ENCODE measurements around the gene RRBP1.
A peak's percentile ranks its signal among the peaks of the same experiment; 100 is the strongest.
"Not testable (repeated sequence)": the region's sequence is repeated elsewhere in the genome, so short reads cannot be mapped to it uniquely, and the experiment has no call there.

The RRBP1 gene

GRCh38 chr20:17664025-17664633 lies 17.9 kb downstream of the RRBP1 start:
- DNase-seq (ENCODE audit: low read depth, low spot score): no peak

- no peak for DNase-seq (ENCODE audit: low read depth, low spot score)
Observed at GRCh38 chr20:17663486-17663885, 18.6 kb downstream of the RRBP1 start.

- no peak for DNase-seq (ENCODE audit: low read depth, low spot score)
Observed at GRCh38 chr20:17663040-17663399, 19.0 kb downstream of the RRBP1 start.

GRCh38 chr20:17662333-17663039 lies 19.6 kb downstream of the RRBP1 start:
- no peak for DNase-seq (ENCODE audit: low read depth, low spot score)

- DNase-seq (ENCODE audit: low read depth, low spot score): no peak
Observed at GRCh38 chr20:17661121-17661744, 20.8 kb downstream of the RRBP1 start.

- no peak for DNase-seq (ENCODE audit: low read depth, low spot score)
Observed at GRCh38 chr20:17660667-17661066, 21.4 kb downstream of the RRBP1 start.

GRCh38 chr20:17659801-17660200 lies 22.2 kb downstream of the RRBP1 start:
- DNase-seq (ENCODE audit: low read depth, low spot score): no peak

- DNase-seq (ENCODE audit: low read depth, low spot score): not testable (repeated sequence)
Observed at GRCh38 chr20:17659344-17659743, 22.7 kb downstream of the RRBP1 start.

- no peak for DNase-seq (ENCODE audit: low read depth, low spot score)
Observed at GRCh38 chr20:17658648-17658993, 23.4 kb downstream of the RRBP1 start.

GRCh38 chr20:17657898-17658647 lies 24.0 kb downstream of the RRBP1 start:
- no peak for DNase-seq (ENCODE audit: low read depth, low spot score)

GRCh38 chr20:17657079-17657825 lies 24.8 kb downstream of the RRBP1 start:
- DNase-seq (ENCODE audit: low read depth, low spot score): no peak

GRCh38 chr20:17655865-17656479 lies 26.1 kb downstream of the RRBP1 start:
- DNase-seq (ENCODE audit: low read depth, low spot score): peak; percentile 51

- peak; percentile 53 for DNase-seq (ENCODE audit: low read depth, low spot score)
Observed at GRCh38 chr20:17655286-17655651, 26.8 kb downstream of the RRBP1 start.

- peak; percentile 66 for DNase-seq (ENCODE audit: low read depth, low spot score)
Observed at GRCh38 chr20:17654649-17655285, 27.3 kb downstream of the RRBP1 start.

GRCh38 chr20:17653835-17654648 lies 28.0 kb downstream of the RRBP1 start:
- no peak for DNase-seq (ENCODE audit: low read depth, low spot score)

- DNase-seq (ENCODE audit: low read depth, low spot score): no peak
Observed at GRCh38 chr20:17652411-17652810, 29.6 kb downstream of the RRBP1 start.

GRCh38 chr20:17651760-17652388 lies 30.2 kb downstream of the RRBP1 start:
- no peak for DNase-seq (ENCODE audit: low read depth, low spot score)

GRCh38 chr20:17651129-17651759 lies 30.8 kb downstream of the RRBP1 start:
- DNase-seq (ENCODE audit: low read depth, low spot score): no peak

Data from ELF-1 (cell line).